ENCODE data around the gene ZNF778. TPM values are rescaled to one million over a fixed set of nuclear protein-coding genes. Genes with fewer than 3 reads are reported as not detected.
A peak's percentile ranks its signal among the peaks of the same experiment; 100 is the strongest.

ZNF778 gene
- total RNA-seq, 1 experiment from 2014 or later, result 16.4 TPM

DNA sequence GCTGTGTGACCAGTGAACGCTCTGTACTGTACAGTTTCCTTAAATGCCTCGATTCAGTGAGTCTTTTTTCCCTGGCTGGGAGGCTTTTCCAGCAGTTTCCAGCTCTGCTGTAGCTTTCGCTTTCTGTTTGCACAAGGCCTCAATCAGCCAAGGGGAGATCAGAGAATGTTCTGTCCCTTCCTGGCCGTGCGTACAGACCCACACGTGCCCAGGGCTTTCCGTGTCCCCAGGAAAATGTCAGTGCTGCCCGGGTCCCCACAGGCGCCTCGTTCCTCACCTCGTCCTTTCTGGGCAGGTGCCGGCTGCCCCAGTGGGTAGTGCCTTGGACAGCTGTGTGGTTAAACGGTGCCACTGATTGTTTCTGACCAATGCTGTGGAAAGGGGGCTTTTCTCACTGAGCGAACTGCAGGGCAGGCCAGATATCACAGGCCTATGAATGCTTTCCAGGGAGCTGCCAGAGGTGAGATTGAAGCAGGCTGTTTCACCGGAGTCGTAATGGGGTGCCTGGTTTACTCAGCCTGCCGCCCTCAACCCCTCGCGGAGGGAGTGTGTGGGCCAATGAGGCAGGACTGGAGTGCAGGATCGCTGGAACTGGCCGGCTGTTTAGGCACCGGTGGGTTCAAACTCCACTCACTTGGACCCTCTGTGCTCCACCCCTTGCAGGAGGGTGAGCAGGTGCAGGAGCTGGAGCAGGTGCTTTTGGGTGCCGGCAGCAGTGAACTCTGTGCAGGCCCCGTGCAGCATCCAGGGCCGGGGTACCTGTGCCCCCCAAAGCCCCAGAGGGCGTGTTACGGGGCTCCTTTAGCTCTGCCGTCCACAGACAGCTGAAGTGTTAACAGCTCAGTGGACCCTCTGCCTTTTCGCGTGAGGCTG lies 44.4 kb downstream of the ZNF778 start:
- Histone ChIP-seq H3K4ac (ENCODE audit: low read depth, low read length) (no peak overlapping the region), H3K4me2 (ENCODE audit: insufficient read depth, insufficient read length, low read length) (no peak overlapping the region), H3K23me2 (ENCODE audit: insufficient read length, low read depth, low read length, poor library complexity, severe bottlenecking) (no peaks in the 10 kb centered on the region), H4K5ac (ENCODE audit: insufficient read length, low read depth, low read length) (no peak overlapping the region), H3K79me2 (ENCODE audit: insufficient read depth, low read length) (no peaks in the 10 kb centered on the region), H4K20me1 (ENCODE audit: control insufficient read depth, insufficient read depth, insufficient read length) (no peaks in the 10 kb centered on the region), H4K8ac (replicated peaks; ENCODE audit: insufficient read length, low read depth, low read length) (no peak overlapping the region), H2BK5ac (ENCODE audit: insufficient read length, low read length) (no peak overlapping the region), H3K9ac (ENCODE audit: extremely low read depth, insufficient read length, low read length) (no peak overlapping the region), H2AFZ (ENCODE audit: low read length) (no peak overlapping the region), H2AK5ac (ENCODE audit: insufficient read length, low read length) (no peak overlapping the region), H3K4me1 (ENCODE audit: insufficient read depth, low read length) (no peaks in the 10 kb centered on the region), H3K18ac (ENCODE audit: insufficient read length, low read depth, low read length) (no peak overlapping the region), H3K23ac (ENCODE audit: insufficient read length, low read depth, low read length) (no peak overlapping the region), H2BK15ac (ENCODE audit: low read depth, low read length) (no peak overlapping the region), H2BK20ac (ENCODE audit: low read depth, low read length, poor library complexity, severe bottlenecking) (no peak overlapping the region), H2BK120ac (ENCODE audit: low read depth, low read length, poor library complexity, severe bottlenecking) (no peak overlapping the region), H2BK12ac (ENCODE audit: insufficient read length, low read depth, low read length) (no peak overlapping the region), H3K79me1 (ENCODE audit: insufficient read depth, low read depth, low read length, poor library complexity, severe bottlenecking) (no peaks in the 10 kb centered on the region), H3K56ac (ENCODE audit: insufficient read length, low read depth, low read length) (no peak overlapping the region), H3K27me3 (ENCODE audit: insufficient read depth, low read length) (no peaks in the 10 kb centered on the region), H3T11ph (ENCODE audit: low read length) (no peak overlapping the region), H3K27ac (ENCODE audit: insufficient read length, low read depth, low read length) (no peak overlapping the region), H4K91ac (ENCODE audit: insufficient read length, low read depth, low read length) (no peak overlapping the region), H3K9me3 (ENCODE audit: control insufficient read depth, low read depth, low read length) (no peaks in the 10 kb centered on the region), H3K14ac (ENCODE audit: insufficient read depth, low read length) (no peak overlapping the region; the same call in 1 of the 2 replicates)
- Mint-ChIP-seq H3K9me3 (peaks cover 7 to 8% of the 10 kb centered on the region in 2 experiments; a peak in 3 of 5 replicates), H3K27ac (0 out of 7 replicates have a peak overlapping the region, but pooled peaks of 1 of the 3 experiments have one; percentile 34), H3K27me3 (ENCODE audit: low read depth) (no peaks in the 10 kb centered on the region; the same call in 1 of the 2 replicates), H3K4me3 (no peak overlapping the region), H3K4me1 (no peaks in the 10 kb centered on the region; a peak in 1 of 4 replicates), H3K36me3 (ENCODE audit: insufficient read depth in 1 of 3, low read depth in 3 of 3) (peaks cover 0 to 13% (median 6%) of the 10 kb centered on the region in 3 experiments; a peak in 4 of 7 replicates)
- WGBS (ENCODE audit: extremely low coverage, insufficient read length, low lambda C conversion rate), result no CpG with 5 or more reads among the region's 30 CpGs
- TF ChIP-seq CTCF (conservative IDR thresholded peaks at IDR 0.05), result no peak
- DNase-seq, result no peak
